ENCODE measurements around the gene LMX1A.

The LMX1A gene

DNA sequence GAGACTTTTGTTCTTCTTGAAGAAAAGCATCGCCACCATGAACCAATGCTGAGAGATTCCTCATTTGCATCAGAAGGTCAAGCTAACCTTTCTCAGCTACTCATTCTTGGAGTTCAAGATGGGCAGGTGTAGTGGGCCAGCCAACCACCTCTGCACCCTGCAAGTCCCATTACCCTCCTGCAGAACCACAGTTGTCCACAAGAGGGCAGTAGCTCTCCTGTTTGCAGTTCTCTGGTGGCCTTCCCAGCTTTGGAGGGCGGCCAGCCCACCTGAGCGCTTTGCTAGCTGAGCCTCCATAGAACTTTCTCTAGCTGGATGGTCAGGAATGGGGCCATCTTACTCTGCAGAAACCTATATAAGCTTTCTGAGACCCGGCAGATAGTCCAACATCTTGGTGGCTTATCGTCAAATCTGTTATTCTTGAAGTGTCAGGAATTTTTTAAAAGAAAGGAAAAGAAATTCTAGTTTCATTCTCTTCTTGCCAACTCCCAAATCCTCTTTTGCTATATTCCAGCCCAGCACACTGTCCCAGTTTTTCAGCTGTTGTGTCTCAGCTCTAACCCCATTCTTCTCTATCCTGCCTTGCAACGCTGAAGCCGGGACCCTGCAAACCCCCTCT lies 11.0 kb upstream of the LMX1A start:
- DNase-seq = peak in 12 of 14 donors; percentile 13 to 71 (median 42)

DNA sequence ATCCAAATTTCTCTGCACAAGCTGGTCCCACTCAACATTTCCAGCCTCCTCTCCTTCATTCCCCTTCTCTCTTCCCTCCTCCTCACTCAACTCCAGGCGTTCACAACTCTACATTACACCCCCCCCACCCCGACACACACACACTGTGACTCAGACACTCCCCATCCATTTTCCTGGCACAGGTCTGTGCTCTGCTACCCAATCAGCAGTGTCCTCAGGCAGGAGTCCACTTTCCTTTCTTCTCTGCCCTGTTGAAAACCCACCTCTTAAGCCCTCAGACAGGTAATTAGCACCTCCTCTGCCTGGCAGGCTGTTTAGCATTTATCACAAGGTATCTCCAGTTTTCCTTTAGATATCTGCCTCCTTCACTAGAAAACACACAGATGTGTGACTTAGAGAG lies 8.8 kb upstream of the LMX1A start:
- no peak for DNase-seq

DNA sequence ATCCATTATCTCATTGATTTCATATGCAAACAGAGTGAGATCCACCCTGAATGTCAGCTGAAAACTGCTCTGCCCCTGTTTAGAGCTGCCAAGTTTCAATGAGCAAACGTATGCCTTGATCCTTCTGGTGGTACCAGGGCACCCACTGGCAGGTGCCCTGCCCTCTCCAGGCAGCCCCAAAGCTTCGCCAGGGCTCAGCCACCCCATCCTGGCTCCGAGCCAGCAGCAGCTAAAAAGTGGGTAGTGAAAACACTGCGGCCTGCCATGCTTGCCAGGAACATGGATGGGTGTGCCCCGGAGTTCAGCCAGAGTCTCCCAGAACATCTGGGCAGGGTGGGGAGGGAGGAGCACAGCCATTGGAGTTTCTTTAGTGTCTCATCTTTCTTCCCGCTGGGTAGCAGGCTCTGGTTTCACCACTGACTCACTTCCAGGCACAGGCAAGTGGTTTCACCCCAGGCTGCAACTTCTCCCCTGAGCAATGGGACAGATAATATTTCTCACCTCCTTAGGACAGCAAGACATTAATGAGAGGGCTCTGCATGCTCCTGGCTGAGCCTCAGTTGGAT lies 8.1 kb upstream of the LMX1A start:
- no peak for DNase-seq

- no peak for DNase-seq
Measured at GRCh38 chr1:165356876-165357275, 361 bp upstream of the LMX1A start.

DNA sequence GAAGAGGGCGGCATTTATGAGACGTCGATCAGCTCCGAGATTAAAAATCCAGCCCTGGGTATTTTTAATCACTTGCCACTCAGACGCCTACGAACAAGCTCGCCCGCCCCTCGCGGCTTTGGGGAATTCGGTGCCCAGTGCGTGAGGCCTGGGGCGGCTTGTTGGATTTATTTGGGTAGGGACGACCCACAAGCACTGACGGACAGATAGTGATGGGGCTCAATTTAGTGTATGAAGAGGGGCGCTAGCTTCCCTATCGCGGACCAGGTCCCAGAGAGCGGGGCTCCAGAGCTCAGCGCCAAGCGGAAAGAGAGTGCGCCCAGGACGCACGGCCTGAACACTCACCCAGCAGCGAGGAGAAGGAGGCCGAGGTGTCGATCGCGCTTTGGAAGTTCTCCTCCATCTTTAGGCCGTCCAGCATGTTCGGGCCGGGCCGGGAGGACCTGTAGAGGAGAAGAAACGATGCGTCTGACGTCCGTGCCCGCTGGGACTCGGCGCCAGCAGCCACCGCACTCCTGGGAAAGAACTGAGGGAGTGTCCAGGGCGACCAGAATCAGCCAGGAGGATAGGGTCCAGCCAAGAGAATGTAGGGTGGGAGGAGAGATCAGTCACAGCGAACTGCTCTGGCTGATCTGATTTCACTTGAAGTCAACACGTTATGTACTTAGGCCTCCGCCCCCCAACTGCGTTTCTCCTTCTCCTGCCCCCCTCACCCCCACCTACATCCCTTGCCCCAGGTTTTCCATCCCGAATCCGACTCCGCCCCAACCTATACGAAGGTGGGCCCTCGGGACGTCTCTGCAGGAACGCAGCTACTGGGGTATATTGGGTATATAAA lies 1.2 kb downstream of the LMX1A start:
- no peak for DNase-seq

GRCh38 chr1:165354739-165355138 lies 1.8 kb downstream of the LMX1A start:
- no peak for DNase-seq

DNA sequence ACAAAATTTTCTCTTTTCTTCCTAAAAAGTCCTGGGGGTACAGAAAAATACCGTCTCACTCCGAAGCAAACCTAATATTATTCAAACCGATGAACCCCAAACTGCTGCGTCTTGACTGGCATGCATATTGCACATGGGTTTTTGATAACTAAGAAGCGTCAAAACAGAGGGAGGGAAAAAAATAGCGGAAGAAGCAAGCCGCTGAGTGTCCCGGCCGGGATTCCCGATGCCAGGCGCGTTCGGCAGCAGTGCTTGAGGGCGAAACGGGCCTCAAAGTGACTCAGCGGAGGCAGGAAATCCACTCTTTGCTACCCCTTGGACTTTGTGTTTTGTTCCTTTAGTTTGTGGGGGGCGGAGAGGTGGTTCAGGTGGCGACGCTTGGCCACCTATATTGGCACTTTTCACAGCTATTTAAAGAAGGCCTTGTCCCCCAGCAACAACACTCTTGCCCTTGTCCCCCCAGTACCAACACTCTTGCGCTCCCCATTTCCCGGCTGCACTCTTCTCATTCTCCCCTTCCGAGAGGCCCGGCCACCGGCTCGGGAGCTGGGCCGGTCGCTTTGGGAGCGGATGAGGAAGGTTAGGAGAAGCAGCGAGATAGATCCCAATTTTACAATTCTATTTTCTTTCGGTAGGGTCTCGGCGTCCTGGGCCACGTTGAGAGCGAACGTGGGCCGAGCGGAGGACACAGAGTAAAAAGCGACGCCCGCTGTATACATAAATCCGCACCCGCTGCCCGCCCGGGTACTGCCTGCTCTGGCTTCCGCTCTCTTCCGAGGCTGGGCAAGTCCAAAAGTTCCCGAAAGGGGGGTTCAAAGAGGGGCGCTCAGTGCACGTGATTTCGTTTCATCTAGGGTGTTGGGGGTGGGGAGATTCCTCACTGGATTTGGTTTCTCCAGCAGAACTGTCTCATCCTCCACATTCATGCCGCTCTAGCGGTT lies 2.5 kb downstream of the LMX1A start:
- DNase-seq = no peak

GRCh38 chr1:165352442-165353293 lies 3.8 kb downstream of the LMX1A start:
- DNase-seq = no peak

- no peak for DNase-seq
Measured at GRCh38 chr1:165351863-165352441, 4.6 kb downstream of the LMX1A start.

DNA sequence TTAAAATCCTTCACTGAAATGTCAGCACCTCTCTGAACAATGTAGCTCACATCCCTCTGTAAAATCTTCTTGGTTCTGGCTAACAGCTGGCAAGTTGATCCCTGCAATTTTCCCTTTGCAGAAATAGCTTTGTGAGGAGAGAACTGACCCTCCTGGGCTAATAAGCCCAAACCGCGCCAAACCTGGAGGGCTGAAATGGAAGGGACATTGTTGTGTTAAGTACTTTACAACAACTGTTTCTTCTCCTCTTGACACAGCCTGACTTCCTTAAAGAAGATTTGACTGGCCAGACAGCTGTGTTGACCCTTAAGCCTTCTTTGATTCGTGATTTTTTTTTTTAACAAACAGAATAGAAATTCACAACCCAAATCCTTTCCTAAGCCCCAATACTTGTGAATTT lies 5.7 kb downstream of the LMX1A start:
- DNase-seq = no peak

DNA sequence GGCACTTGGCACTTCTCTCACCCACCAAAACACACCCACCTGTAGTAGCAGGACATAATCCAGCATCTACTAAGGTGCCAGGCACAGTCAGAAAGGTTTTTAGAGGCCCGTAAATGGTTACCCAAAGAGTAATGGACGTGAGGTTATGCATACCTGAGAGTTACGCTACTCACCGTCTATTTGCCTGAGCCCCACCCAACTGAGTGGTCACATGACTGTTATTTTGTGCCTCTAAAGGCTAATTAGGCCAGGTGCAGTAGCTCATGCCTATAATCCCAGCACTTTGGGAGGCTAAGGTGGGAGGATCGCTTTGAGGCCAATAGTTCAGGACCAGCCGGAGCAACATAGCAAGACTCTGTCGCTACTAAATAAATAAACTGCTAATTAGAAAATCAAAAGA lies 11.0 kb downstream of the LMX1A start:
- DNase-seq = no peak

- no peak for DNase-seq
Measured at GRCh38 chr1:165344736-165345135, 11.8 kb downstream of the LMX1A start.

DNA sequence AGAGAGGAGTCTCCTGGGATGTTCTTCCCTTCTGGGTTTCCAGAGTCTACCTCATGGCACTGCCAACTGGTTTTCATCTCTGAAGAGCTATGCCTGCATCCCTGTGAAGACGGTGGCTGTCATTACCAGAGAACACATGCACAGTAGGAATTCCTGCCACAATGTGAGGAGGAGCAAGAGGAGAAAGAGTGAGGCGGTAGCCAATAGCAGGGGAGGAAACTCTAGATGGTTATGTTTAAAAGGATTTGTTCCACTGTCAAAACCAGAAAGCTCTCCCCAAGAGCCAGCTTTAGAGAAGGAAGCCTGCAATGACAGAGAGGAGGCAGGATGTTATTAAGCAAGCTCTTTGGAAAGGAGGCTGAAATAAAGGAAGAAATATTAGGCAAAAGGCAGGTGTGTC lies 12.3 kb downstream of the LMX1A start:
- no peak for DNase-seq

DNA sequence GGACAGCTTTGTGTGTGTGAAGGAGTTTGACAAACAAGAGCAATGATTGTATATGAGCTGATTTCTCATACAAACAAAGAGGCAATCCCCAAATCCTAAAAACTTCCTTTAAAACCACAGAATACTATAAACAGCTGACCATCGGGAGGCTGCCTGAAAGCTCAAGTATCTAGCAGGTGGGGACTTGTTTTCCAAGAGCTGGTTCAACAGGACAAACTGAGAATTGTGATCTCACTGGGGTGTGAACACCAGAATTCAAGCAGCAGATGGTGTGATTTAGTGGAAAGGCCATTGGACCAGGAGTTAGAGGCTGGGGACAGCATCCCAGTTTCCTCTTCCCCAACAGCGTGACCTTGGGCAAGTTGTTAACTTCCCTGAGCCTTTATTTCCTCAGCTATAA lies 13.9 kb downstream of the LMX1A start:
- no peak for DNase-seq

GRCh38 chr1:165342168-165342567 lies 14.3 kb downstream of the LMX1A start:
- no peak for DNase-seq

DNA sequence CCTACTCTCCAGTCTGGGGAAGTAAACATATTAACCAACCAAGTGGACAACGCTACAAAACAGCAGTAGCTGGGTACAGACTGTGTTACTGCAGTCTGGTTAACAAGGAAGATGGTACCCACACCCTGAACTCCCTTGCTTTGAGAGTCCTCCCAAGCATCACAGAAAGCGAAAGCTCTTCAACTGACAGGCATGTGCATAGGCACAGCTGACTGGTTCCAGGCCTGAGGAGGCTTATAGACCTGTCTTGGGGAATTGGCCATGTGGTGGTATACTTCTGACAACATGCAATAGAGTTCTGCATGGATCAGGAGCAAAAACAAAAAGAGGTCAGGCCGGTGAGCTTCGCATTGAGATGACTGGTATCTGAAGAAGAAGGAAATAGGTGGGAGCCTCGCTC lies 17.4 kb downstream of the LMX1A start:
- DNase-seq = no peak

- DNase-seq = no peak
Measured at GRCh38 chr1:165330483-165330882, 26.0 kb downstream of the LMX1A start.

DNA sequence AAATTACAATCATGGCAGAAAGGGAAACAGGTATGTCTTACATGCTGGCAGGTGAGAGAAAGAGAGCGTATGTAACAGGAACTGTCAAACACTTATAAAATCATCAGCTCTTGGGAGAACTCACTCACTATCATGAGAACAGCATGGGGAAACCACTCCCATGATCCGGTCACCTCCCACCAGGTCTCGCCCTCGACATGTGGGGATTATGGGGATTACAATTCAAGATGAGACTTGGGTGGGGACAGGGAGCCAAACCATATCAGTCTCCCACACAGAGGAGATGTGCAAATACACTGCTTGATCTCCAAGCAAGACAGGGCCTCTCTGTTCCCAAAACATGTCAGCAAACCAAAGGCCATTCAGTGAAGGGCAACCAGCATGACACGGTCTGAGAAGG lies 27.4 kb downstream of the LMX1A start:
- DNase-seq = no peak

DNA sequence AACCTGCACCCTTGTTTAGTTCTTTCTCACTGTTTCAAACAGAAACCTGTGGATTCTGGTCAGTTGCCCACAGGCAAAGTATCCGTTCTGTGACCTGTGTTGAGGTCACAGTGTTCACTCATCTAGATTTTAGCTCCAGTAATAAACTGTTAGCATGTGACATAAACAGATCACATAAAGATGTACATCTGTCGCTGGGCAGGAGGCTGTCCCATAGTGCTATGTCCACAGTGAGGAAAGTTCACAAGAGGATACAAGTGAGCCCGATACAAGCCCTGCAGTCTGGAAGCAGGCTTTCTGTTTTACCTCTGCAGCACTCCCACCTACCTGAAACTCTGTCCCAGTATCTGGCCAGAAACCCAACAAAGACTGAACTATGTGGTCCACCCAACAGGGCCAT lies 28.4 kb downstream of the LMX1A start:
- no peak for DNase-seq

DNA sequence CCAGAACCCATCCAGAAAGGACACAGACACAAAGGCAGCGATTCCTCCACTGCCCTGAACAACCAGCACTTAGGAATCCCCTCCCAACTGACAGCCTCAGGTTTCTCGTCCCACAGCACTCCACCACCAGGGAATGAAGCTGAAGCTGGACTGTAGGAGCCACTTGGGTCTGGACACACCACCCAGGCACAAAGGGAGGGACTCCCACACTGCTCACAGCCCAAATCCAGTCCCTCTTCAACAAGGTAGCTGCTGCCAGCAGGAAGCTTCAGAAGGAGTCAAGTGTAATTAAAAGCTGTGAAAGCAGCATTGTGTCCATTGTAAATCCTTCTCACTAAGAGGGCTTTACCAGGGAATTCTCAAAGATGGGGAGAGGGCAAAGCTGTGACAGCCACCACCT lies 29.0 kb downstream of the LMX1A start:
- no peak for DNase-seq

DNA sequence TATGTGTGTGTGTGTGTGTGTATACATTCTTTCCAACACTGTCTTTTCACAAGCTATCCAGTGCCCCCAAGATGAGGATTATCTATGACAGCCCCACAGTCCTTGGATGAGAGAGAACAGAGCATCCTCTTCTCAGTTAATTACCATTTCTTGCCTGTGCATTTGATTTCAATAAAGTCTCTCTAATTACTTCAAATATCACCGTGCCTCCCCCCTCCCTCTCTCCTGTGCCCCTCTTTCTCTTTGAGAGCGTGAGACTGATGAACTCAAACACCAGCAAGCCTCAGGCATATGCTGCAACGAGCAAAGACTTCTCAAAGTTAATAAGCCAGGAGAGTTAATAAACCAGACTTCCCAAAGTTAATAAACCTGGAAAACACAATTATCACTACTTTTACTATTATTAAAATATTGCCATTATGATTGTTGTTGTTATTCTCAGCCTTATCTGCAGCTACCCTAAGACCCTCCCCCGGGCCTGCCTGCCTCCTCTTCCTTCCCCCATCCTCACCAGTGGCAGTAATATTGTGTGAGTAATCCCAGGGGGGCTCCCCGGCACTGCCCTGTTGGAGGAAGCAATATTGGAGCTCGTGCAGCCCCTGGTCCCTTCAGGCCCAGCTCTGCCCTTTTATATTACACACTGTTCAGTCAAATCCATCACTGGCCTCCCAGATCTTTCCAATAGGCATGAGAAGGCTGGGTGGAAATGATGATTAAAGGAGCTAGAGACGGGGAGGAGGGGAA lies 30.9 kb downstream of the LMX1A start:
- no peak for DNase-seq
